HEK293 (cell line): ENCODE measurements around the gene ATP13A4.

Source experiments
- CTCF ChIA-PET: fragments of 350-600 bp; formaldehyde crosslinking; extraction: SDS; loops from one replicate; lab custom pipeline; 2021; ENCODE audit warnings: antibody characterized with exemption; lab: Yijun Ruan, JAX
- POLR2A ChIA-PET: fragments of 300-600 bp; formaldehyde crosslinking; extraction: SDS; loops from one replicate; lab custom pipeline; 2020; ENCODE audit warnings: antibody characterized with exemption, inconsistent platforms; lab: Yijun Ruan, JAX
- H3K27ac ChIP-seq: fragments of 200-500 bp; sonication (Bioruptor generic); 2 replicates; pipeline ENCODE4 v1.5.1; 2014; ENCODE audit warnings: low read depth, low read length, control low read depth, inconsistent platforms; ENCODE audit errors: extremely low read depth
- H3K36me3 ChIP-seq, 2 experiments: fragments of 200-500 bp in 1 of 2; sonication (Bioruptor generic) in 1 of 2; 1 replicate in 1 of 2; 2 replicates in 1 of 2; pipeline ENCODE4 v1.5.1; 2014 to 2017; ENCODE audit warnings: inconsistent platforms in 2 of 2, low read length in 2 of 2; ENCODE audit not compliant: control insufficient read depth in 2 of 2, insufficient read depth in 1 of 2
- H3K4me1 ChIP-seq: fragments of 200-500 bp; sonication (Bioruptor generic); 2 replicates; pipeline ENCODE4 v1.5.1; 2014; ENCODE audit warnings: mild to moderate bottlenecking, low read length, inconsistent platforms; ENCODE audit not compliant: control insufficient read depth, insufficient read depth
- H3K4me3 ChIP-seq: 2 replicates; pipeline ENCODE4 v1.5.1; 2011; ENCODE audit warnings: low read depth, mild to moderate bottlenecking, control low read depth, low read length, moderate library complexity
- H3K9me3 ChIP-seq: fragments of 200-500 bp; sonication (Bioruptor generic); 2 replicates; pipeline ENCODE4 v1.5.1; 2014; ENCODE audit warnings: low read depth, low read length, inconsistent platforms; ENCODE audit not compliant: control insufficient read depth, insufficient read depth
- KLF1 ChIP-seq: fragments of 450-650 bp; formaldehyde crosslinking; IDR thresholded peaks from 2 replicates; pipeline ENCODE4 v1.5.1; 2016; ENCODE audit warnings: missing biosample characterization, missing genetic modification characterization
- OVOL3 ChIP-seq: fragments of 450-650 bp; formaldehyde crosslinking; IDR thresholded peaks from 2 replicates; pipeline ENCODE4 v1.5.1; 2016; ENCODE audit warnings: missing biosample characterization, missing genetic modification characterization
- PRDM4 ChIP-seq: fragments of 450-650 bp; formaldehyde crosslinking; IDR thresholded peaks from 2 replicates; pipeline ENCODE4 v1.5.1; 2017; ENCODE audit warnings: missing biosample characterization, missing genetic modification characterization
- ZEB2 ChIP-seq: fragments of 450-650 bp; formaldehyde crosslinking; IDR thresholded peaks from 2 replicates; pipeline ENCODE4 v1.5.1; 2016; ENCODE audit warnings: missing biosample characterization, missing genetic modification characterization
- ZNF214 ChIP-seq: fragments of 450-650 bp; formaldehyde crosslinking; IDR thresholded peaks from 2 replicates; pipeline ENCODE4 v1.5.1; 2017; ENCODE audit warnings: missing biosample characterization, mild to moderate bottlenecking, missing genetic modification characterization, borderline replicate concordance
- ZNF26 ChIP-seq: fragments of 450-650 bp; formaldehyde crosslinking; IDR thresholded peaks from 2 replicates; pipeline ENCODE4 v1.5.1; 2016; ENCODE audit warnings: missing biosample characterization, missing genetic modification characterization
- ZNF362 ChIP-seq: fragments of 450-650 bp; formaldehyde crosslinking; IDR thresholded peaks from 2 replicates; pipeline ENCODE4 v1.5.1; 2016; ENCODE audit warnings: missing biosample characterization, missing genetic modification characterization
- ZNF555 ChIP-seq: fragments of 450-650 bp; formaldehyde crosslinking; conservative IDR thresholded peaks from 2 replicates; pipeline ENCODE4 v1.5.1; 2017; ENCODE audit warnings: missing biosample characterization, mild to moderate bottlenecking, missing genetic modification characterization, inconsistent platforms
- ZNF600 ChIP-seq: fragments of 450-650 bp; formaldehyde crosslinking; IDR thresholded peaks from 2 replicates; pipeline ENCODE4 v1.5.1; 2016; ENCODE audit warnings: missing biosample characterization, missing genetic modification characterization
- ZNF660 ChIP-seq: fragments of 450-650 bp; IDR thresholded peaks from 2 replicates; pipeline ENCODE4 v1.5.1; 2018; ENCODE audit warnings: missing biosample characterization, mild to moderate bottlenecking, missing genetic modification characterization
- ZNF777 ChIP-seq: fragments of 450-650 bp; formaldehyde crosslinking; IDR thresholded peaks from 2 replicates; pipeline ENCODE4 v1.5.1; 2017; ENCODE audit warnings: missing biosample characterization, missing genetic modification characterization, borderline replicate concordance
- TF ChIP-seq, protein P1 (sequence below): fragments of 450-650 bp; formaldehyde crosslinking; IDR thresholded peaks from 2 replicates; pipeline ENCODE4 v1.5.1; 2016; ENCODE audit warnings: missing biosample characterization, missing genetic modification characterization
- TF ChIP-seq, protein P2 (sequence below): fragments of 450-650 bp; formaldehyde crosslinking; IDR thresholded peaks from 2 replicates; pipeline ENCODE4 v1.5.1; 2016; ENCODE audit warnings: missing biosample characterization, missing genetic modification characterization, low read depth
- TF ChIP-seq, protein P3 (sequence below): fragments of 450-650 bp; formaldehyde crosslinking; IDR thresholded peaks from 2 replicates; pipeline ENCODE4 v1.5.1; 2016; ENCODE audit warnings: missing biosample characterization, missing genetic modification characterization, borderline replicate concordance

The ATP13A4 gene

DNA sequence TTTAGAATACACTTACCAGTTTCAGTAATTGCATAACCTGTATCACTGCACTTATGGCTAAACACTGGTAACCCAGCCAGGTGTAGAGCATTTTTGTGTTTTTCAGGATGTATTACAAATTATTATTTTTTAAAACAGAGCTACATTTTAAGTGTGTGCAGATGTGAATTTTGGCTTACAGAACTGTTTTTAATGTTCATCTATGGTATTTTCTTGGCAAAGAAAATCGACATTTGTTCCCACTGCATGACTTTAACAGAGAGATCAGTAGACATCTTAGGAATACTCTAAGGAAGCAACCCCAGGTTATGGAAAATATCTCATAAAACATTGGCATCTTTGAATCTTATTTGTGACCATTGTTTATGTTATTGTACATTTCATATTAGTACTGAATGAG is 73.3 kb downstream of the ATP13A4 start:
- ChIA-PET POLR2A (no interaction called here), CTCF (no interaction called here)
- no peak overlapping the region for H3K4me3 ChIP-seq
- TF ChIP-seq, protein P1, sequence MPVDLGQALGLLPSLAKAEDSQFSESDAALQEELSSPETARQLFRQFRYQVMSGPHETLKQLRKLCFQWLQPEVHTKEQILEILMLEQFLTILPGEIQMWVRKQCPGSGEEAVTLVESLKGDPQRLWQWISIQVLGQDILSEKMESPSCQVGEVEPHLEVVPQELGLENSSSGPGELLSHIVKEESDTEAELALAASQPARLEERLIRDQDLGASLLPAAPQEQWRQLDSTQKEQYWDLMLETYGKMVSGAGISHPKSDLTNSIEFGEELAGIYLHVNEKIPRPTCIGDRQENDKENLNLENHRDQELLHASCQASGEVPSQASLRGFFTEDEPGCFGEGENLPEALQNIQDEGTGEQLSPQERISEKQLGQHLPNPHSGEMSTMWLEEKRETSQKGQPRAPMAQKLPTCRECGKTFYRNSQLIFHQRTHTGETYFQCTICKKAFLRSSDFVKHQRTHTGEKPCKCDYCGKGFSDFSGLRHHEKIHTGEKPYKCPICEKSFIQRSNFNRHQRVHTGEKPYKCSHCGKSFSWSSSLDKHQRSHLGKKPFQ = no peak
- no peak for TF ChIP-seq ZNF600 (tag by site-specific recombination)
- TF ChIP-seq ZNF26 = no peak
- TF ChIP-seq ZNF555 (tag by site-specific recombination) = no peak
- TF ChIP-seq ZEB2 (tag by site-specific recombination) = no peak
- TF ChIP-seq ZNF214 (tag by site-specific recombination) = no peak
- TF ChIP-seq ZNF362 (tag by site-specific recombination) = no peak
- no peak for TF ChIP-seq KLF1
- no peak for TF ChIP-seq ZNF660 (tag by site-specific recombination)
- TF ChIP-seq ZNF777 (tag by site-specific recombination) = no peak
- no peak for TF ChIP-seq OVOL3
- TF ChIP-seq, protein P2, sequence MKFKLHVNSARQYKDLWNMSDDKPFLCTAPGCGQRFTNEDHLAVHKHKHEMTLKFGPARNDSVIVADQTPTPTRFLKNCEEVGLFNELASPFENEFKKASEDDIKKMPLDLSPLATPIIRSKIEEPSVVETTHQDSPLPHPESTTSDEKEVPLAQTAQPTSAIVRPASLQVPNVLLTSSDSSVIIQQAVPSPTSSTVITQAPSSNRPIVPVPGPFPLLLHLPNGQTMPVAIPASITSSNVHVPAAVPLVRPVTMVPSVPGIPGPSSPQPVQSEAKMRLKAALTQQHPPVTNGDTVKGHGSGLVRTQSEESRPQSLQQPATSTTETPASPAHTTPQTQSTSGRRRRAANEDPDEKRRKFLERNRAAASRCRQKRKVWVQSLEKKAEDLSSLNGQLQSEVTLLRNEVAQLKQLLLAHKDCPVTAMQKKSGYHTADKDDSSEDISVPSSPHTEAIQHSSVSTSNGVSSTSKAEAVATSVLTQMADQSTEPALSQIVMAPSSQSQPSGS (tag by site-specific recombination) = no peak
- no peak for TF ChIP-seq PRDM4 (tag by site-specific recombination)
- TF ChIP-seq, protein P3, sequence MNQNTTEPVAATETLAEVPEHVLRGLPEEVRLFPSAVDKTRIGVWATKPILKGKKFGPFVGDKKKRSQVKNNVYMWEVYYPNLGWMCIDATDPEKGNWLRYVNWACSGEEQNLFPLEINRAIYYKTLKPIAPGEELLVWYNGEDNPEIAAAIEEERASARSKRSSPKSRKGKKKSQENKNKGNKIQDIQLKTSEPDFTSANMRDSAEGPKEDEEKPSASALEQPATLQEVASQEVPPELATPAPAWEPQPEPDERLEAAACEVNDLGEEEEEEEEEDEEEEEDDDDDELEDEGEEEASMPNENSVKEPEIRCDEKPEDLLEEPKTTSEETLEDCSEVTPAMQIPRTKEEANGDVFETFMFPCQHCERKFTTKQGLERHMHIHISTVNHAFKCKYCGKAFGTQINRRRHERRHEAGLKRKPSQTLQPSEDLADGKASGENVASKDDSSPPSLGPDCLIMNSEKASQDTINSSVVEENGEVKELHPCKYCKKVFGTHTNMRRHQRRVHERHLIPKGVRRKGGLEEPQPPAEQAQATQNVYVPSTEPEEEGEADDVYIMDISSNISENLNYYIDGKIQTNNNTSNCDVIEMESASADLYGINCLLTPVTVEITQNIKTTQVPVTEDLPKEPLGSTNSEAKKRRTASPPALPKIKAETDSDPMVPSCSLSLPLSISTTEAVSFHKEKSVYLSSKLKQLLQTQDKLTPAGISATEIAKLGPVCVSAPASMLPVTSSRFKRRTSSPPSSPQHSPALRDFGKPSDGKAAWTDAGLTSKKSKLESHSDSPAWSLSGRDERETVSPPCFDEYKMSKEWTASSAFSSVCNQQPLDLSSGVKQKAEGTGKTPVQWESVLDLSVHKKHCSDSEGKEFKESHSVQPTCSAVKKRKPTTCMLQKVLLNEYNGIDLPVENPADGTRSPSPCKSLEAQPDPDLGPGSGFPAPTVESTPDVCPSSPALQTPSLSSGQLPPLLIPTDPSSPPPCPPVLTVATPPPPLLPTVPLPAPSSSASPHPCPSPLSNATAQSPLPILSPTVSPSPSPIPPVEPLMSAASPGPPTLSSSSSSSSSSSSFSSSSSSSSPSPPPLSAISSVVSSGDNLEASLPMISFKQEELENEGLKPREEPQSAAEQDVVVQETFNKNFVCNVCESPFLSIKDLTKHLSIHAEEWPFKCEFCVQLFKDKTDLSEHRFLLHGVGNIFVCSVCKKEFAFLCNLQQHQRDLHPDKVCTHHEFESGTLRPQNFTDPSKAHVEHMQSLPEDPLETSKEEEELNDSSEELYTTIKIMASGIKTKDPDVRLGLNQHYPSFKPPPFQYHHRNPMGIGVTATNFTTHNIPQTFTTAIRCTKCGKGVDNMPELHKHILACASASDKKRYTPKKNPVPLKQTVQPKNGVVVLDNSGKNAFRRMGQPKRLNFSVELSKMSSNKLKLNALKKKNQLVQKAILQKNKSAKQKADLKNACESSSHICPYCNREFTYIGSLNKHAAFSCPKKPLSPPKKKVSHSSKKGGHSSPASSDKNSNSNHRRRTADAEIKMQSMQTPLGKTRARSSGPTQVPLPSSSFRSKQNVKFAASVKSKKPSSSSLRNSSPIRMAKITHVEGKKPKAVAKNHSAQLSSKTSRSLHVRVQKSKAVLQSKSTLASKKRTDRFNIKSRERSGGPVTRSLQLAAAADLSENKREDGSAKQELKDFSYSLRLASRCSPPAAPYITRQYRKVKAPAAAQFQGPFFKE (tag by site-specific recombination) = no peak
- H3K27ac ChIP-seq = no peak overlapping the region
- no peaks in the 10 kb centered on the region for H3K4me1 ChIP-seq
- H3K36me3 ChIP-seq = no peaks in the 10 kb centered on the region
- no peaks in the 10 kb centered on the region for H3K9me3 ChIP-seq
